ENCODE results near the gene COPG2. TPM values are rescaled to one million over a fixed set of nuclear protein-coding genes. Genes with fewer than 3 reads are reported as not detected.
A peak's percentile ranks its signal among the peaks of the same experiment; 100 is the strongest.
"Not testable (repeated sequence)": the region's sequence is repeated elsewhere in the genome, so short reads cannot be mapped to it uniquely, and the experiment has no call there.

COPG2 gene
- total RNA-seq, 1 donor from 2014 or later: 8.3 TPM

DNA sequence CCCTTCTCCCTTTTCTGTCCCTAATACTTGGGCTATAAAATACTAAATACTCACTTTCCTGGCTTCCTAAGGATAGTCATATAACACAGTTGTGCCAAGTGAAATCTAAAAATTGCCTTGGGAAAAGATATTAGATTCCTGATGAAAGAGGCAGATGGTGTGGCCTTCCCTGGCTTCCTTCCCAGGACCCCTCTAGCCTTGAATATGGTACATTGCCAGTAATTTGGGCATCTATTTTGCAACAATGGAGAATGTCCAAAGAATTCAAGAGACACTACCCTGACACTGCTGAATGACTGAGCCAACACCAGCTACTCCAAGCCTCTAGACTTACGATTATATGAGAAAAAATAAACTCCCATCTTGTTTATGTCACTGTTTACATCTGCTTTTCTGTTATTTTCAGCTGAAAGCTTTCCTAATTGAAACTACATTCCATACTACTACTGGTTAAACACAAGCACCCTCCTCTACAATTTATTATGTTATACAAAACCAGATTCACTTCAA lies 17.9 kb downstream of the COPG2 start:
- no peak for DNase-seq (ENCODE audit: low read depth in 2 of 2)

DNA sequence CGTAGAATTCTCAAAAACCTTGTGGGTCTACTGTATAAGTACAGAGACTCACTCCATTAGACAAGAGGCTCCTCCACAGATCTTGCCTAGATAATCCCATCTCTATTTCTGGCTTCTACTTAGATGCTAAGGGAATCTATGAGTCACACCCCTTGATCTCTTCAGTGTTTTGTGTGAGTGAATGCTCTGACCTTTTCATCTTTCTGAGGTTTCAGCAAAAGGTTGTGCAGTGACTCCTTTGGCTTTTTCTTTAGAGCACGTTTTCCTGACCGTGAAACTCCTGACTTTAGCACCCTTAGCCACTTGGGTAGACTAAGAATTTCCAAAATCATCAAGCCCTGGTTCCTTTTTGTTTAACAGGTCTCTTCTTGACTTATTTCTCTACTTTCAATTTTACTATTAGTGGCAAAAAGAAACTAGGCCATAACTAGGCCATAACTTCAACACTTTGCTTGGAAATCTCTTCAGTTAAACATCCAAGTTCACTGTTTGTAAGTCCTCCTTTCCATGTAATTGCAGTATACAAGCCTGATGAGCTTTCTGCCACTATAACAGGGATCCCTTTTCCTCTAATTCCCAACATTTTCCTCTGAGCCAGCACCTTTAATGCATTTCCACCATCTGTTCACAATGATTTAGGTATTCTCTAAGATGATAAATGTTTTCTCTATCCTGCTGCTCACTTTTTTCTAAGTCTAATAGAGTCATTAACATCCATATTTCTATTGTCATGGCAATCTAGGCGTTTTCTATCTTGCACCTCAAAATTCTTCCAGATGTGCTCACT lies 19.4 kb downstream of the COPG2 start:
- peak in 1 of 2 donors; percentile 50 for DNase-seq (ENCODE audit: low read depth in 2 of 2)

DNA sequence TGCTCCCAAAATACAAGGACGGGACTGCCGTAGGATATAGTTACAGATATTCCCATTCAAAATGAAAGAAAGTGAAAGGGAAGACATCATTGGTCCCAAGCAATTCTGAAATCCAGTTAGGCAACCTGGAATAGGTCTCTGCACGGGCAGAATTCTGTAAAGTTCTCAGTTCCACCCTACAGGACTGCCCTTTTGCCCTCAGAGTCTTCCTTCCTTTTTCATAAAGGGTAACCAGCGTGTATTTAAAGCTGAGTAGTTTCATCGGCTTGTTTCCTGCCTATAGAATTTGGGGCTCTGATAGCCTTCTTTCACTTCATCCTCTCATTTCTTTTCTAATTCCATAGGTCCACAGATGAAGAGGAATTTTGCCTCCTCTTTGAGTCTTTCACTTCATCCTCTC lies 20.0 kb downstream of the COPG2 start:
- DNase-seq (ENCODE audit: low read depth in 2 of 2): no peak

DNA sequence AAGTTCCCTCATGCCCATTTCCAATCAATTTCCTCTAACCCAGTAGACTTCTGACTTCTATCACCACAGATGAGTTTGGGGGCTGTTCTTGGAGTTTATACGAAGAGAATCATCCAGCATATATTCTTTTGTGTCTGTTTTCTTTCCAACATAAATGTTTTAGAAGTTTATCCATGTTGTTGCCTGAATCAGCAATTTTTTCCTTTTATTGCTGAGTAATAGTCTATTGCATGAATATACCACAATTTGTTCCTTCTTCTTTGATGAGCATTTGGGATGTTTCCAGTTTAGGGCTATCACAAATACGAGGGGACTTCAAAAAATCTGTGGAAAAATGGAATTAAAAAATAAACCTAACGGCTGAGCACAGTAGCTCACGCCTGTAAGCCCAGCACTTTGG lies 26.2 kb downstream of the COPG2 start:
- DNase-seq (ENCODE audit: low read depth in 2 of 2): no peak

DNA sequence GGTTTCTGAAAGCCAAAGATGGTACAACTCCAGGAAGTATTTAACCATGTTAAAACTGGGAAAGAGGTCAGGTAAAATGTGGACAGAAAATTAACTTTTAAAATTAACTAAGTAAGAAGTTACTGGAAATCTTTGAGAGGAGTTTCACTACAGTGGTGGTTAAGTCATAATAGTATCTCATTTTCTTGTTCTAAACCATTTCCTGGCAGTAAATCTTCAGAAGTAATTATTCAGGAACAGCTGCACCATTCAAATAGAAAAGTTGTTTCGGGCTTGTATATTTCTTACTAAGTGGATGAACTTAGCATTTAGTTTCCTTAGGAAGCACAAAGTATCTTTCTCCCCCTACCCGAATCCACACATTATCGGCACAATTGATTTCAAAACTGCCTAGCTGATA lies 27.1 kb downstream of the COPG2 start:
- DNase-seq (ENCODE audit: low read depth in 2 of 2): no peak

DNA sequence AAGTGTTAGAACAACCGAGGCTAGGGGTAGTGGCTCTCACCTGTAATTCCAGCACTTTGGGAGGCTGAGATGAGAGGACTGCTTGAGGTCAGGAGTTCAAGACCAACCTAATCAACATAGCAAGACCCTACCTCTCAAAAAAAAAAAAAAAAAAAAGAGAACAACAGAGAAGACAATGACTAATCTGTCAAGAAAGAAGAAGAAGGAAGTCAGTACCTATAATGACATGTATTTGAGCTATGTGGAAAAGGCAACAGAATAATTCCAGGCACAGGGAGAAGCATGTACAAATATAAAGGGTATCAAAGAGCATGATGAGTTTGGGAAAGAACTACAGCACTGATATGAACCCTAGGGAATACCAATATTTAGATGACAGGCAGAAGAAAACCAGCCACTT lies 27.5 kb downstream of the COPG2 start:
- no peak for DNase-seq (ENCODE audit: low read depth in 2 of 2)

DNA sequence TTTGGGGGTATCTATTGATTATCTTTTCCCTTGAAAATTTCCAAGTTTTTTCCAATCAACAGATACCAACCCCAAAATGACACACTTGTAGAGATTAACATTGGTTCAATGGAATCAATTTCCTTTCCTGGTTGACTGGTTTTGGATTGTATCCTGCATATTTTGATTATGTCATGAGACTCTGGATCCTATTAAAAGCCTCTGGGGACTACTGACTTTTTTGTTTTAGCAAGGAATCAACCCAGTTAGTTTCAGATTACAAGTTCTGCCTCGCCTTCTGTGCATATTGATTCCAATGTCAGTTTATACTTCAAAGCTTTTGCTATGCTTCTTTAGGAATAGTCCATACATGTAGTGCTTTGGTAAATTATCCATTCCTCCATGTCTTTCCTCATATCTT lies 29.2 kb downstream of the COPG2 start:
- DNase-seq (ENCODE audit: low read depth in 2 of 2): no peak

DNA sequence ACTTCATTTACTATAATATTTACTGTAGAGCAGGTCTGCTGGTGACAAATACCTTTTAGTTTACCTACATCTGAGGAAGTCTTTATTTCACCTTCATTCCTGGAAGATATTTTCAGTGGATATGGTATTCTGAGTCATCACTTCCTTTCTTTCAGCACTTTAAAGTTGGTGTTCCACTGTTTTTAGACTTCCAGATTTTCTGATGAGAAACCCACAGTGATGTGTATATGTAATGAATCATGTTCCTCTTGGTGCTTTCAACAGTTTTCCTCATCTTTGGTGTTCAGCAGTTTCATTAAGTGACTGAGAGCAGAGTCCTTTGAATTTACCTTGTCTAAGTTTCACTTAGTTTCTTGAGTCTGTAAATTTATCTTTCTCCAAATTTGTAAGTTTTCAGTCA lies 36.4 kb downstream of the COPG2 start:
- peak; percentile 1 to 63 for DNase-seq (ENCODE audit: low read depth in 2 of 2)

DNA sequence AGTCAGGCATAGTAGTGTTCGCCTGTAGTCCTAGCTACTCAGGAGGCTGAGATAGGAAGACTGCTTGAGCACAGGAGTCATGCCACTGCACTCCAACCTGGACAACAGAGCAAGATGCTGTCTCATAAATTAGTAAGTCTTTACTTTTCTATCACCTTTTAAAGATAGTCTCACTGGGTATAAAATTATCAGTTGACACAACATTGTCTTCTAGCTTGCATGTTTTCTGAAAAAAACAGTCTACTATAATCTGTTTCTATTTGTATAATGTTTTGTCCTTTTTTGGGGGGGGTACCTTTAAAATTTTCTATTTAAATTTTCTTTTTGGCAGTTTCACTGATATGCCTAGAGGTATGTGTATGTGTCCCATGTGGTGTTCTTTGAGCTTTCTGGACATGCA lies 39.6 kb downstream of the COPG2 start:
- no peak for DNase-seq (ENCODE audit: low read depth in 2 of 2)

DNA sequence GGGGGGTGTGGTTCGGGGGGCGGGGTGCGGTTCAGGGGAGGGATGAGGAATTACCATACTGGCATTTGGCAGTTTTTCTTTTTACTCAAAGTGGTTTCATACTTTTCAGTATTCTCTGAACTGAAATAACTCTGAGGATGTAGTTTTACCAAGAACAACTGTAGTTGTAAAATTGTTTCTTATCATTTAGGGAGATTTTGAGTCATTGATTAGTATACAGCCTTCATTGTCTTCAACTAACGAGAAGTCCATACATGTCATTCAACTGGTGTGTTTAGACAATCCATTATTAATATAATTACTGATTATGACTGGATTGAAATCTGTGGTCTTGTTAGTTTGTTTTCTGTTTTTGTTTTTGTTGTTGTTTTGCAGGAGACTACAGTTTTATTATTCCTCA lies 40.8 kb downstream of the COPG2 start:
- DNase-seq (ENCODE audit: low read depth in 2 of 2): no peak

DNA sequence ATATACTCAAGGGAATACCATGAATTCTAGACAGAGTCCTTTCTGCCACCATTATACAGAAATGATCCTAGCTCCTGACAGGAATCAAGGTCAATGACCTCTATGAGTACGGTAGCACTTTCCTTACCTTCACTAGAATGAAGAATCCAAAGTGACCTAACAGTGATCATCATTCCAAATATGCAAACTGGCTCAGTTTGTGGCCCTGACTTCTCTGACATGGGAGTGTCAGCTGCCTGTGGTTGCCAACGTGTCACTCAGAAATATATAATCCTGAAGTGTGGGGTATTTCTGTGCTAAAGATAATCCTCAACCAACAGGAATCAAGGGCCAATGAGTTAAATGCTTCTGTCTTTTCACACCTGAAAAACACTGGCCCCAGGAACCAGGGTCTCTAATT lies 45.7 kb downstream of the COPG2 start:
- DNase-seq (ENCODE audit: low read depth in 2 of 2): no peak

DNA sequence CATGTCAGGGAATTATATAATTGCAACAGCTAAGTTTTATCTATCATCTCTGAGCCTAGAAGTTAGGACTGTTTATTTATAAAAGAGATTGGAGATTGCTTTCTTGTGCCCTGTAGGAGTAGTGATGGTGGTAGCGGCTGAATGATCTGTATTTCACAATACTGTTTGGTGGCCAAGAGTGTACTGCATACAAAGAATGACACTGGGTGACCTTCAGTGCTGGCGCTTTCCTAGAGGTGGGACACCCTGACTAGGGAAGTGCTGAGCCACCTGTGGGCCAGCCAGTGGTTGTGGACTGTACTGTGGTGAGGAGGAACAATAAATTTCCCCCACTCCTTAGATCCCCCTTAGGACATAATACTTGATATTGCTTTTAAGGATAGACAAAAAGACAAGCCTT lies 53.0 kb downstream of the COPG2 start:
- DNase-seq (ENCODE audit: low read depth in 2 of 2): no peak

DNA sequence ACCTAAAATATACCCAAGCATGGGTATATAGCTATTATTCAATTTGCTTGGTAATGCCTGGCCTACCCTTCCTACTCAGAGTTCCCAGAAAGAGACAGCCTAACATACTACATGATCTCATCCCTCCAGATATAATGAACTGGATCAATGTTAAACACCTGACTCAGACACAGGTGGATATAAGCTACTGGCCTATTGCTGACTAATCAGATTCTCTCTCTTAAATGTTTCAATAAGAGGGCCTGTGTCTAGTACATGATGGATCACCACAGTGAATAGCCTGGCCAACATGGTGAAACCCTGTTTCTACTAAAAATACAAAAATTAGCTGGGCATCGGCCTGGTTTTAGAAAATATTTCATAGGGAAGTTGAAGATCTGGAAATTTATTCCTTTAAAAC lies 54.1 kb downstream of the COPG2 start:
- no peak for DNase-seq (ENCODE audit: low read depth in 2 of 2)

DNA sequence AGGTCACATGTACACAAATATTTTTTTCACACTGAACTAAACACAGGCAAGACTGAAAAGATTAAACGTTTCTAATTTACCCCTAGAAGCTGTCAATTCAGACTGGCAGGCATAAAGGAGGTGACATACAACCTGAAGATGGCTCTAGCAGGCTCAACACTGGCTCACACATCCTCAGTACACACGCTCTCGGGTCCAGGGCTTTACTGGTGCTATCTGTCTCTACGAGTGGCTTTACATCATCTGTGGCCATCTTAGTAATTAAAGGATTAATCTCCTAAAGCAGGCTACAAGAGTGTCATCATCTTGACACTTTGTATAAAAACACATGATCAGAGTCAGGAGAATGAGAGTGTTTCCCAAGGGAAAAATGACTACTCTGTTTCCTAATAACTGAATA lies 57.3 kb downstream of the COPG2 start:
- DNase-seq (ENCODE audit: low read depth in 2 of 2): no peak

DNA sequence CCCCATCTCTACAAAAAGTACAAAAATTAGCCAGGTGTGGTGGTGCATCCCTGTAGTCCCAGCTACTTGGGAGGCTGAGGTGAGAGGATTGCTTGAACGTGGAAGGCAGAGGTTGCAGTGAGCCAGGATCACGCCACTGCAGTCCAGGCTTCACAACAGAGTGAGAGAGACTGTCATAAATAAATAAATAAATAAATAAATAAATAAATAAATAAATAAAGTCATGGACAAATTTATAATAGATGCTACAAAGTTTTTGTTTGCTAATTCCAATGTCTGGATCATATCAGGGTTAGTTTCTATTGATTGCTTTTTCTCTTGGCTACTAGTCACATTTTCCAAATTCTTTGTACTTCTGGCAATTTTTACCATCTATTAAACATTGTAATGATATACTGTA lies 61.5 kb downstream of the COPG2 start:
- not testable (repeated sequence) for DNase-seq (ENCODE audit: low read depth in 2 of 2)

DNA sequence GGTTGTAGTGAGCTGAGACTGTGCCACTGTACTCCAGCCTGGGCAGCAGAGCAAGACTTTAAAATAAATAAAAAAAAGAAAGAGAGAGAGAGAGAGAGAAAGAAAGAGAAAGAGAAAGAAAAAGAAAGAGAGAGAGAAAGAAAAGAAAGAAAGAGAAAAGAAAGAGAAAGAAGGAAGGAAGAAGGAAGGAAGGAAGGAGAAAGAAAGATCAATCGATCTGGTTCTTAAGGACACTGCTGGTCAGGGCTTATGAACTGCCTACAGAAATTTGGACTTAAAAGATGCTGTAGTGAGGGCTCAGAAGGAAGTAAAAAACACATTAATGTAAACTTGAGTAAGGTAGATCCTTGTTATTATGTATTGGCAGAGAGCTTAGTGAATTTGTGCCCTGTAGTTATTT lies 62.4 kb downstream of the COPG2 start:
- DNase-seq (ENCODE audit: low read depth in 2 of 2): no peak

DNA sequence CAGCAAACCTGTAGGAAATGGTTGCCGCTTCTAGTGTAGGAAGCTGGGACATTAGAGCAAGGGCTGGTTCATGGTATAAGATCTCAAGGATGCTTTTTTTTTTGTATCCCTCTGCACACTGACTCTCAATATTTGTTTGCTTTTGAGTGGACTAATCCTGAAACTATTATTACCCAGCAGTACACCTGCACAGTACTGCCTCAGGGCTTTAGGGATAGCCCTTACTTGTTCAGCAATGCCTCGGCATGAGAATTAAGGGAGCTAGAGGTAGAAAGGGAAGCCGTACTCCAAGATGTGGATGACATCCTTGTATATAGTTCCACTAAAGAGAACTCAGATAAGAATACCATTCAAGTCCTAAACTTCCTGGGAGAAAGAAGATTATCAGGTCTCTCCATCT lies 70.5 kb downstream of the COPG2 start:
- DNase-seq (ENCODE audit: low read depth in 2 of 2): no peak

DNA sequence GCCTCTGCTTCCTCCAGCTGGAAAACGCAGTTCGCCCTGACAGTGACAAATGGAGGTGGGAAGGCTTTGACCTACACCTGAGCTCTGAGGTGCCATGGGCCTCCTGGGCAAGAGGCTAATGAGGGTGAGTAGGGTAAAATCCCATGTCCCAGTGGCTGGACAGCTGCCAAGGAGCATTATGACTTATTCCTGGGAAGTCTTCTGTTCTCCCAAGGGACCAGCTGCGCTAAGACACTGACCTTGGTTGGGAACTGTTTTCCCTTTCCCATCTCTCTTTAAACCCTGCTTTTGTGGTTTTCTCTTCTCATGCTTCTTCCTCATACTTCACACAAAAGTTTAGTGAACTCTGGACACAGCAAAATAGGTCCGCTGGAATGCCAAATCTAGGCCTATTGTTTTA lies 72.6 kb downstream of the COPG2 start:
- peak in 1 of 2 donors; percentile 5 for DNase-seq (ENCODE audit: low read depth in 2 of 2)

DNA sequence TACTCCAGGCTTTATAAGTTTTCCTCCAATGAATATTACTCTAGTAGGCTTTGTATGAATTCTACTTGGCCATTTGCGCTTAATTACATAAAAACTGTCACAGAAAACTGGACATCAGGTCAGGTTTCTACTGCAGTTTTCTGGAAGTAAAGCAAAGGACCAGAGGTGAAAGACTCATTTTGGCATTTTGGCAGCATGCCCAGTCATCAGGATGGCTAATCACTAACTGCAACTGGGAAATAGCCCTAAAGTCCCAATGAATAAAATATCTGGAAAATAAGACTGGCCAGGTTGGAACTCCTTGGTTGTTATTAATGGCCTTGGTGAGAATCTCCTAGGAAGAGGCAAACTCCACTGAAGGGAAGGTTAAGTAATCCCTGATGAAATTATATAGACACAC lies 75.5 kb downstream of the COPG2 start:
- no peak for DNase-seq (ENCODE audit: low read depth in 2 of 2)

DNA sequence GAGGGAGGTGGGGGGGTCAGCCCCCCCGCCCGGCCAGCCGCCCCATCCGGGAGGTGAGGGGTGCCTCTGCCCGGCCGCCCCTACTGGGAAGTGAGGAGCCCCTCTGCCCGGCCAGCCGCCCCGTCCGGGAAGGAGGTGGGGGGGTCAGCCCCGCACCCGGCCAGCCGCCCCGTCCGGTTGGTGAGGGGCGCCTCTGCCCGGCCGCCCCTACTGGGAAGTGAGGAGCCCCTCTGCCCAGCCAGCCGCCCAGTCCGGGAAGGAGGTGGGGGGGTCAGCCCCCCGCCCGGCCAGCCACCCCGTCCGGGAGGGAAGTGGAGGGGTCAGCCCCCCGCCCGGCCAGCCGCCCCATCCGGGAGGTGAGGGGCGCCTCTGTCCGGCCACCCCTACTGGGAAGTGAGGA lies 77.1 kb downstream of the COPG2 start:
- not testable (repeated sequence) for DNase-seq (ENCODE audit: low read depth in 2 of 2)

DNA sequence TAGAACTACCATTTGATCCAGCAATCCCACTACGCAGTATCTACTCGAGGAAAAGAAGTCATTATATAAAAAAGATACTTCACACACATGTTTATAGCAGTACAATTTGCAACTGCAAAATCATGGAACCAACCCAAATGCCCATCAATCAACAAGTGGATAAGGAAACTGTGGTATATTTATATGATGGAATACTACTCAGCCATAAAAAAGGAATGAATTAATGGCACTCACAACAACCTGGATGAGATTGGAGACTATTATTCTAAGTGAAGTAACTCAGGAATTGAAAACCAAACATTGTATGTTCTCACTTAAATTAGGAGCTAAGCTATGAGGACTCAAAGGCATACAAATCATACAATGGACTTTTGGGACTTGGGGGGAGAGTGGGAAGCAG lies 82.6 kb downstream of the COPG2 start:
- not testable (repeated sequence) for DNase-seq (ENCODE audit: low read depth in 2 of 2)

DNA sequence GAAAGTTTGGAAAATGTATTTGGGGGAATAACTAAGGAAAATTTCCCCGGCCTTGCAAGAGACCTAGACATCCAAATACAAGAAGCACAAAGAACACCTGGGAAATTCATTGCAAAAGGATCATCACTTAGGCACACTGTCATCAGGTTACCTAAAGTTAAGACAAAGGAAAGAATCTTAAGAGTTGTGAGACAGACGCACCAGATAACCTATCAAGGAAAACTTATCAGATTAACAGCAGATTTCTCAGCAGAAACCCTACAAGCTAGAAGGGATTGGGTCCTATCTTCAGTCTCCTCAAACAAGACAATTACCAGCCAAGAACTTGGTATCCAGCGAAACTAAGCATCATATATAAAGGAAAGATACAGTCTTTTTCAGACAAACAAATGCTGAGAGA lies 93.4 kb downstream of the COPG2 start:
- DNase-seq (ENCODE audit: low read depth in 2 of 2): not testable (repeated sequence)

DNA sequence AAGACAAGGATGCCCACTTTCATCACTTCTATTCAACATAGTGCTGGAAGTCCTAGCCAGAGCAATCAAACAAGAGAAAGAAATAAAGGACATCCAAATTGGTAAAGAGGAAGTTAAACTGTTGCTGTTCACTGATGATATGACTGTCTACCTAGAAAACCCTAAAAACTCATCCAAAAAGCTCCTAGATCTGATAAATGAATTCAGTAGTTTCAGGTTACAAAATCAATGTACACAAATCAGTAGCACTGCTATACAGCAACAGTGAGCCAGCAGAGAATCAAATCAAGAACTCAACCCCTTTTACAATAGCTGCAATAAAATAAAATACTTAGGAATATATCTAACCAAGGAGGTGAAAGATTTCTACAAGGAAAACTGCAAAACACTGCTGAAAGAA lies 98.4 kb downstream of the COPG2 start:
- not testable (repeated sequence) for DNase-seq (ENCODE audit: low read depth in 2 of 2)

DNA sequence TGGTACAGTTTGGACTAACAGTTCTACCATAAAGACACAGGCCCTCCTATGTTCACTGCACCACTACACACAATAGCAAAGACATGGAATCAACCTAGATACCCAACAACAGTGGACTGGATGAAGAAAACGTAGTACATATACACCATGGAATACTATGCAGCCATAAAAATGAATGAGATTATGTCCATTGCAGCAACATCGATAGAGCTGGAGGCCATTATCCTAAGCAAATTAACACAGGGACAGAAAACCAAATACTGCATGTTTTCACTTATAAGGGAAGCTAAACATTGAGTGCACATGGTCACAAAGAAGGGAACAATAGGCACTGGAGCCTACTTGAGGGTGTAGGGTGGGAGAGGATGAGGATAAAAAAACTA lies 101.7 kb downstream of the COPG2 start:
- no peak for DNase-seq (ENCODE audit: low read depth in 2 of 2)

Data from lung microvascular endothelial cell (primary cell).